DLD1 (cell line): ENCODE results near the gene TIAM2.
"Not testable (repeated sequence)": the region's sequence is repeated elsewhere in the genome, so short reads cannot be mapped to it uniquely, and the experiment has no call there.

Experiments used
- in situ Hi-C: cut with HindIII; loops from 2 replicates; pipeline ENCODE4 v1.10.0; 2017; ENCODE audit warnings: low sequenced_read_pairs

The TIAM2 gene

GRCh38 chr6:155154158-155154830, 159.2 kb downstream of the TIAM2 start:
- in situ Hi-C loops: no loop called here

DNA sequence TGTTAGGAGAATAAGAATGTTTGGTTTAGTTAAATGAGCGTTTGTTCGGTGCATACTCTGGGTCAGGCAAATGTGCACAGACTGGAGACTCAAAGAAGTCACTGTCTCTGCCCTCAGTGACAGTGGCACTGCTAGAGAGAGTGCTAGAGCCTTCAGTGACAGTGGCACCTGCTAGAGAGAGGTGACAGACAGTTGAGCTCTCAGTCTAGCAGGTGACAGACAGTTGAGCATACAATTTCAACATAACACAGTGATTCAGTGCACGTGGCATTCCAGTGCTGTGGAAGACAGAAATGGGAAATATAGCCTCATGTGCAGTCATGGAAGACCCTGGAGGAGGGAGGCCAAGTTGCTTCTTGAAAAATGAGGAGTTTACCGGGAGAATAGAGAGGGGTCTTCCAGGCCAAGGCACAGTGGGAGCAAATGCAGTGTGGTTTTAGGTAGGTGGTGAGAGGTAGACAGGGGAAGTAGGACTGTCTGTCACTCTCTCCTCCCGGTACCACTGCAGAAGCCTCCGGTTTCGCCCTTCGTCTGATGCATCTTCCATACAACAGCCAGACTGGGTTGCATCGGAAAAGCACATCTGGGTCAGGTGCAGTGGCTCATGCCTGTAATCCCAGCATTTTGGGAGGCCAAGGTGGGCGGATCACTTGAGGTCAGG, 160.8 kb downstream of the TIAM2 start:
- in situ Hi-C loops: no loop called here

- in situ Hi-C loops: no loop called here
Measured at GRCh38 chr6:155157101-155157500, 162.0 kb downstream of the TIAM2 start.

DNA sequence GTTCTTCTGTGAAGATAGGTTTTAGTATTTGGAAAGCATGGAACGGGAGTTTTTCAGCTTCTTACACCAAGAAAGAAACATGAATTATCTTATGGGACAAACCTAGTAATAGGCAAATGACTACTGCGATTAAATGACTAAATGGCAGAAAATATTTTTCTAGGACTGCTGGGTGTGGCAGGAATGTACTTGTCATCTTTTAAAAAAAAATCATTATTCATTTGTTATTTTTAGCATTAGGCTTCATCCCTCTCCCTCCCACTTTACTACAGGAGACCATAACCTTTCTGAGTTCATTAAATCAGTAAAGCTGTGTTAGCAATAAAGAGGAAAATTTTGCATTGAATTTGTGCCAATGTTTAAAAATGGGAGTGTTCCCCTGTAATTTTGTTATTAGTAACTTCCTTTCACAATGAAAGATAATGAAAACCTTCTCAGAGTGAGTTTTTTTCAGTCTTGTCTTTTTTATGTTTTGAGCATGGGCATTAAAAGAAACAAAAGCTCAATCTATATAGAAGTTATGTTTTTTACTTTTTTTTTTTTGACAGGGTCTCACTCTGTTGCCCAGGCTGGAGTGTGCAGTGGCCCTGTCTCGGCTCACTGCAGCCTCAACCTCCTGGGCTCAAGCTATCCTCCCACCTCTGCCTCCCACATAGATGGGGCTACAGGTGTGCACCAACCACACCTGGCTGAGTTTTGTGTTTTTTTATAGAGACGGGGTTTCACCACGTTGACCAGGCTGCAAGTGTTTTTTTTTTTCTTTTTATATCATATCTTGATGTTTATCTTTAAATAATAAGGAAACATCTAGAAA, 163.1 kb downstream of the TIAM2 start:
- in situ Hi-C loops: no loop called here

DNA sequence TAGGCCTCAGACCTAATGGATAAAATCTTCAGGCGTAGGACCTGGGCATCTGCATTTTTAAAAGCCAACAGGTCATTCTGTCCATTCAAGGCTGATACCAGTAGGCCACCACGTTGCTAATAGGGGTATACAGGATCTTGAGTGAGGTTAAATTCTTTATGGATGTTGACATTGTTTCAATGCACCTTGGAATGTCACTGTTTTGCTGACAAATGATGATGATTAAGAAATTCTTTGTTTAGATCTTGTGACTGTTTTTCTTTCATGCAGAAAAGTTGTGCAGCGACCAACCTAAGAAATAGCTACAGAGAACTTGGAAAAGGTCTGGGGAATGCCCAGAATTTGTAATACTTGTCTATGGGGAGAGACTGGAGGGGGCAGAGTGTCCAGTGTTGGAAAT, 167.6 kb downstream of the TIAM2 start:
- in situ Hi-C loops: no loop called here

DNA sequence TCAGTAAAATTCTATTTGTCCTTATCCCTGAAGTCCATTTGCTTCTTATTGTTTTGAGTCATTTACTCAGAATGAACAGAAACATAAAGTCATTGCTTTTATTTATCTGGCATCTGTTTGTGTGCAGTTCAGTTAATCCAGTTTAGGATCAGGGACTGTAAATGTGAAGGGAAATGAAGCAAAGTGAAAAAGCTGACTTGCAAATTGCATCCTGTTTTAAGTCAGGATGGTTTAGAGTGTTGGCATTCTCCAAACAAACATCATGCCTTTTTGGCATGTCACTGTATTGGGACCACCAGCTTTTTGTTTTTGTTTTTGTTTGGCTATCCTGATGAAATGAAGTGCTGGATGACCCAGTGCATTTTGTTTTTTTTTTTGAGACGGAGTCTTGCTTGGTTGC, 168.5 kb downstream of the TIAM2 start:
- in situ Hi-C loops: no loop called here

- in situ Hi-C loops: no loop called here
Measured at GRCh38 chr6:155165029-155165710, 170.1 kb downstream of the TIAM2 start.

GRCh38 chr6:155170519-155170918, 175.4 kb downstream of the TIAM2 start:
- in situ Hi-C loops: loop anchor here (10.0 kb wide), 1 partner anchor 246 kb away; no protein-coding TSS in a partner anchor

DNA sequence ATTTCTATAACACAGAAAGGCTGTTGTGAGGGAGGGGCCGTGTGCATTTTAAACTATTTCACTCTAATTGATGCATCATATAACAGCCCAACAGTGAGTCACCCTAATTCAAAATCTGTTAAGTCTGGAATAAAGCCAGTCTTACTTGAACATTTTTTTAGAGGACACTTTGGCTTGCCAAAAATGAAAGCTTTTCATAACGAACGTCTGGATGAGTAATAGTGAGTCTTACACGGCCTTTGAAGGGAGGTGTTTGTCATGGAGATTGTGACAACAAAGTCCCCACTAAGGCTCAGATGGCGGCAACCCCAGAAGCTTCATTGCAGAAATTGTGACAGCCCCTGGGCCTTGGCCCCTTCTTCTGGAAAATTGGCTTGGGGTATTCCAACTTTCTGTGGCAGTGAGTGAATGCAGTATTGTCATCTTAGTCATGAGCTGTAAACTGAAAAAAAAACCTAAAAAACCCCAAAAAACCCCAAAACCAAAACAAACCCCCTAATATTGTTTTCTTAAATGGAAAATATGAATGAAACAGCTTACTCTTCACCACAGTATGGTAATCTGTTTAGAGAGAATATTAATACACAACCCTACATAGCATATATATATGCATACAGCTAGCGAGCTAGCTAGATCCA, 176.1 kb downstream of the TIAM2 start:
- in situ Hi-C loops: loop anchor here (10.0 kb wide), 1 partner anchor 246 kb away; no protein-coding TSS in a partner anchor

- in situ Hi-C loops: loop anchor here (10.0 kb wide), 1 partner anchor 247 kb away; no protein-coding TSS in a partner anchor
Measured at GRCh38 chr6:155171747-155172449, 176.8 kb downstream of the TIAM2 start.

GRCh38 chr6:155173488-155173887, 178.4 kb downstream of the TIAM2 start:
- in situ Hi-C loops: loop anchor here (10.0 kb wide), 1 partner anchor 249 kb away; no protein-coding TSS in a partner anchor

DNA sequence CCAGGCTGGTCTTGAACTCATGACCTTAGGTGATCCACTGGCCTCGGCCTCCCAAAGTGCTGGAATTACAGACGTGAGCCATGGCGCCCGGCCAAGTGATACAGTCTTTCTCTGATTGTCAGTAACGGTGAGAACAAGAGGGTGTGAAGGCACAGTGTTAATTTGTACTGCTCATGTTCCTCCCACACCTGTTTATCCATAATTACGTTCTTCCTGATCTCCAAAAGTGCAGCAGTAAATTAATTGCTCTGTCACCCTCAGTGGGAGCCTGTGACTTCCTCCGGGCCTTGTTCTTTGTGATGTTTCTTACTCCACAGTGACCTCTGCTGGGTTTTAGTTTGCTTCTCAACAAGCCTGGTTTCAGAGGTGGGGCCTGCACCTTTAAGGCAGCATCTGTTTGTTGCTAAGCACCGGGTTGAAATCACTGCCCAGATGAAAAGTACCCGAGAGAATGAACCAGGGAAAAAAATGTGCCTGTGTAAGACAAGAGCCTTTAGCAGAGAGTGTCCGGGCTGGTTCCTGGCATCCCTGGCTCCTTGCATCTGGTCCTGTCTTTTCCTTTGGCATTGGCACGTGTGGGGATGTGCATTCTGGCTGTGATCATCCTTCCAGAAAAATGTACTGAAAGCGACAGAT, 179.6 kb downstream of the TIAM2 start:
- in situ Hi-C loops: loop anchor here (10.0 kb wide), 1 partner anchor 250 kb away; no protein-coding TSS in a partner anchor

- in situ Hi-C loops: loop anchor here (10.0 kb wide), 1 partner anchor 253 kb away; no protein-coding TSS in a partner anchor
Measured at GRCh38 chr6:155177363-155177961, 182.3 kb downstream of the TIAM2 start.

- in situ Hi-C loops: no loop called here
Measured at GRCh38 chr6:155181498-155181897, 186.4 kb downstream of the TIAM2 start.

- in situ Hi-C loops: no loop called here
Measured at GRCh38 chr6:155182103-155182502, 187.0 kb downstream of the TIAM2 start.

DNA sequence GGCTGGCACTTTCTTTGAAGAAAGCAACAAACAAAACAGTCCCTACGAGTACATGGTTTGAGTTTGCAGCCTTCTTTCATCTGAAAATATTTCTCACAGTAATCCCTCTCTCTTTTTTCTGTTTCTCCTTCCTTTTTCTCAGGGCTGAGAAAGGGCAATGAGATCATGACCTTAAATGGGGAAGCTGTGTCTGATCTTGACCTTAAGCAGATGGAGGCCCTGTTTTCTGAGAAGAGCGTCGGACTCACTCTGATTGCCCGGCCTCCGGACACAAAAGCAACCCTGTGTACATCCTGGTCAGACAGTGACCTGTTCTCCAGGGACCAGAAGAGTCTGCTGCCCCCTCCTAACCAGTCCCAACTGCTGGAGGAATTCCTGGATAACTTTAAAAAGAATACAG, 188.0 kb downstream of the TIAM2 start:
- in situ Hi-C loops: no loop called here

DNA sequence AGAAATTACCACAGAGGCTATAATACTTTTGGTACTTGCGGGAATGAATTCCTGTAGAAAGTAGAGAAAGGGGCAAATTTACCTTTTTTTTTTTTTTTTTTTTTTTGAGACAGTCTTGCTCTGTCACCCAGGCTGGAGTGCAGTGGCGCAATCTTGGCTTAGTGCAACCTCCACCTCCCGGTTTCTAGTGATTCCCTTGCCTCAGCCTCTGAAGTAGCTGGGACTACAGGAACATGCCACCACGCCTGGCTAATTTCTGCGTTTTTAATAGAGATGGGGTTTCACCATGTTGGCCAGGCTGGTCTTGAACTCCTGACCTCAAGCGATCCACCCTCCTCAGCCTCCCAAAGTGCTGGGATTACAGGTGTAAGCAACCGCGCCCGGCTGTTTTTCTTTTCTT, 189.9 kb downstream of the TIAM2 start:
- in situ Hi-C loops: not testable (repeated sequence)

DNA sequence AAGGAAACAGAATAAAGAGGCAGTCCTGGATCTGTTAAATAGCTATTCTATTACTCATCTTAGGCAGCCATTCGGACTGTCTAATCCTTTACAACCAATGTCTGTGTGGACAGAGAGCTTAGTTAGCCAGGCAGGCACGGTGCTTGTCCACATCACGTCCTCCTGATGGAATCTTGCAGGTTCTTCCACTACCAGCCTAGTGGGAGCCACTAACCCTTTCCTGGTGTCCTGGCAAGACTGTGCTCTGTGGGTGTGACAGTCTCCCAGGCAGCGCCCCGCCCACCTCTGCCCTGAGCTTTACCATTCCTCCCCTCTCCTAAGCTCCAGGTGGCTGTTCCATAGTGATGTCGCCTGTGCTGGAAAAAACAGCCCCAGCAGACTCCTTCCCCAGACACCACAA, 190.4 kb downstream of the TIAM2 start:
- in situ Hi-C loops: no loop called here
